Right ventricle myocardium superior (tissue), 1 donor: Measurements from ENCODE around the gene FLVCR2. TPM values are rescaled to one million over a fixed set of nuclear protein-coding genes. Genes with fewer than 3 reads are reported as not detected.

ENCODE experiments used
- ATAC-seq: fragments of 200-7000 bp; cut with Tn5 transposase; one replicate; pipeline ENCODE4 v1.9.1; 2020; ENCODE audit warnings: mild to moderate bottlenecking; ENCODE audit not compliant: poor library complexity
- DNase-seq: peaks from one replicate; pipeline ENCODE4 v3.0.0-alpha.2; 2020
- intact Hi-C: fragments of 100-400 bp; cut with DNase I; formaldehyde crosslinking; loops from one replicate; pipeline ENCODE4 v1.11.2; 2022
- total RNA-seq: library from RNA; stranded (reverse); fragmentation: NEBNext Ultra II Directional; extraction: Animal tissue kit (Norgen Biotek cat#: 25700); gene quantifications from one replicate; pipeline ENCODE4 v1.2.1, GENCODE V29; 2021
- donor health status: DM: no; HTN: yes; CAD: no; lungs with severe emphysema.

The FLVCR2 gene
- total RNA-seq, 1 donor from 2014 or later = 2.1 TPM

DNA sequence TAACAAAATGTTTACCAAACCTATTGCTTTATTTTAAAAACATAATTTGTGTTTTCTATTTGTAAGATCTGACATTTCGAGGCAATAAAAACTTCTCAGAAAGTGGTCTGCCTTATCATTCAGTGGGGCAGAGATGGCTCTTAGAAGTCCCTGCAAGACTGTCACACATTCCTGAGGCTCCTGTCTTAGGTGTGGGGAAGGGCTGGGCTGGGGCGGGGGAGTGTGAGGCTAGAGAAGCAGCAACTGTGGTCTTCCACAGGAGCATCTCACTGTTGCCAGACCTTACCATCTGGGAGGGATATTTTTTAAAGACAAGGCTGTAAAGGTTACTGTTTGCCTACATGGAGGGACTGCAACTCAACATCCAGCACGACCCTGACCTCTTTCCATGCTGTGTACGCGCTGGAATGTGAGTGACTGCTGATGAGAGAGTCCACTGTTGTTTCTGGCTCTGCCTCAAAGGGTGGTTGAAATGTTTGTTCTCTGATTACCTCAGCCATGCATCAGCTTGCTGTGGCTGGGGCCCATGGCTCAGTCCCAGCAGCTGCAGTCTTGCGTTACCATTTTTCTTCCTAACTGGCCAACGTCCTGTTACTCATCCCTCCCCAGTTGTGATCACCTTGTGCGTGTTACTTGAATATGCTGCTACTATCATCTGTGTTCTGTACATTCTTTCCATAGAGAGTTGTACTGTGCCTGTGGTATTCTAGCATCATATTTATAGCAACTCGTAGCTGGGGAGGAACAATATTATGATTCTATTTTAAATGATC is 69.8 kb downstream of the FLVCR2 start:
- intact Hi-C loops = no loop called here
- peak; percentile 52 for DNase-seq
- ATAC-seq = peak; percentile 89

- intact Hi-C loops = no loop called here
- ATAC-seq = no peak
- DNase-seq = no peak
Measured at GRCh38 chr14:75649337-75649736, 70.9 kb downstream of the FLVCR2 start.

GRCh38 chr14:75649773-75650172 is 71.4 kb downstream of the FLVCR2 start:
- no peak for ATAC-seq

GRCh38 chr14:75650253-75651058 is 72.0 kb downstream of the FLVCR2 start:
- ATAC-seq = no peak
- intact Hi-C loops = no loop called here

More at GRCh38 chr14:75649773-75650172, 71.4 kb downstream of the FLVCR2 start:
- intact Hi-C loops = no loop called here
- no peak for DNase-seq

DNA sequence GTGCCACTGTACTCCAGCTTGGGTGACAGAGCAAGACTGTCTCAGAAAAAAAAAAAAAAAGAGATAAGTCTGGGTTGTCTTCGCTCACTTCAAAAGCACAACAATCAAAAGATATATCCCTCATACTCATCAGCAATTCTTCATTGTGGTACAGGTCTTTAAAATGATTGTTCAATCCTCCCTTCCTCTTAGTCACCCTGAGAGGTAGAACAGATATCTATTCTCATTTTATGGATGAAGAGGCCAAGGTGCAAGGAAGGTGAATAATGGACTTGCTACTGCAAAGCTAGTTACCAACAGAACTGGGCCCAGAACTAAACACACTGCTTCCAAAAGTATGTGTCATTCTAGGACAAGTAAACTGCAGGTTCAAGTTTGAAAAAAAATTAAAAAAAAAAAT is 75.1 kb downstream of the FLVCR2 start:
- DNase-seq = no peak
- no peak for ATAC-seq
- intact Hi-C loops = no loop called here

More at GRCh38 chr14:75650253-75651058, 72.0 kb downstream of the FLVCR2 start:
- DNase-seq = no peak

- DNase-seq (peak; percentile 87), ATAC-seq (peak; percentile 91)
- intact Hi-C loops = loop anchor here (1.0 kb wide), 1 partner anchor 77 kb away; no protein-coding TSS in a partner anchor
Measured at GRCh38 chr14:75654127-75654732, 75.8 kb downstream of the FLVCR2 start.

GRCh38 chr14:75655235-75655634 is 76.8 kb downstream of the FLVCR2 start:
- ATAC-seq (no peak), DNase-seq (no peak)
- intact Hi-C loops = no loop called here

DNA sequence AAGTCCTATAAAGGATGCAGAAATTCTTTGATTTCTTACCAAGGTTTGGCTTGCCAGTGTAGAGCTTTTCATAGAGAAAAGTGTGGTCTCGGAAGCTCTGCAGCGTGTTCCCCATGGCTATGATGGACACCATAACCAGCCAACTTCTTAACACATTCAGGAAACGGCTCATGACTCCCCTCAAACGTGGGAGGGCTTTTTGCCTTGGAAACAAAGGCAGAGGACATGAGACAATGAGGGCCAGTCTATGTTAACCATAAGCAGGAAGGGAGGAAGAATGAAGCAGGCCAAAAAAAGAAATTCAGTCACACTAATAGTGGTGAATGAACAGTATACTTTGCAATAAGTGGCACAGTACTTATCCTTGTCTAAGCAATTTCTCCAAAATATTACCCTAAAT is 78.9 kb downstream of the FLVCR2 start:
- DNase-seq = no peak
- no peak for ATAC-seq
- intact Hi-C loops = no loop called here

DNA sequence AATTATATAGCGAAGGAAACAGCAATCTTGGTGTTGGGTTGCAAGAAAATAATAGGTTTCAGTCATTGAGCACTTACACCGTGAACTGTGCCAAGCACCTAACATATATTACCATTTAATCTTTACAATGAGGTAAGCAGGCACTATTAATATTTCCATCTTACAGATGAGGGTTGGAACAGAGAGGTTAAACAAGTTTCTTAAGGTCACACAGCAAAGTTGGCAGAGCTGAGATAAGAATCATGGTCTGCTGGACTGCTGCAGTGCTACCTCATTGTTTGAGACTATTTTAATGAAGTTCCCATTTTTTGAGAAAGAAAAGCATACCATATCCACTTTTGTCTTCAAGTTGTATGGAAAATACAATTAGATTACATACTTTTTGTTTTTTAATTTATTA is 80.5 kb downstream of the FLVCR2 start:
- ATAC-seq (no peak), DNase-seq (no peak)
- intact Hi-C loops = no loop called here

DNA sequence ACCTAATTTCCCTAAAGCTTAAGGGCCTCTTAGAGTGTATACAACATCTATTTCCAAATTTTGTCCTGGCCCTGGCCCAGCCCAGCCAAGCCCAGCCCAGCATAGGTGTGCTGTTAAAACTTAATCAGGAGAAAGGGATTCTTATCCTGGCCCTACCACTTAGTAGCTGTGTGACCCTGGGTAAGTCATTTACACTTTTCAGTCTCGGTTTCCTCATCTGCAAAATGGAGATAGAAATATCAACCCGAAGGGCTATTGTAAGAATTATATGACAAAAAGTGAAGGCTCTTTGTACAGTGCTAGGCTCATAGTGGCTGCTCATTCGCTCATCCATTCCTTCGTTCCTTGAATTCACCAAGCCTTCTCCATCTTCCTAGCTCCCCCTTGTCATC is 81.8 kb downstream of the FLVCR2 start:
- intact Hi-C loops = no loop called here
- no peak for DNase-seq
- no peak for ATAC-seq

- peak; percentile 97 for ATAC-seq
- peak; percentile 98 for DNase-seq
- intact Hi-C loops = no loop called here
Measured at GRCh38 chr14:75660630-75661498, 82.4 kb downstream of the FLVCR2 start, which contains the start of the genes ERG28 and TTLL5. ERG28 (minus strand) TSS chr14:75660876; CDS start chr14:75657502, 3,374 bp downstream. TTLL5 (plus strand) TSS chr14:75661246; CDS start chr14:75663150, 1,904 bp downstream.

GRCh38 chr14:75661499-75661814 is 83.0 kb downstream of the FLVCR2 start:
- ATAC-seq (peak; percentile 19), DNase-seq (no peak)
- intact Hi-C loops = no loop called here

DNA sequence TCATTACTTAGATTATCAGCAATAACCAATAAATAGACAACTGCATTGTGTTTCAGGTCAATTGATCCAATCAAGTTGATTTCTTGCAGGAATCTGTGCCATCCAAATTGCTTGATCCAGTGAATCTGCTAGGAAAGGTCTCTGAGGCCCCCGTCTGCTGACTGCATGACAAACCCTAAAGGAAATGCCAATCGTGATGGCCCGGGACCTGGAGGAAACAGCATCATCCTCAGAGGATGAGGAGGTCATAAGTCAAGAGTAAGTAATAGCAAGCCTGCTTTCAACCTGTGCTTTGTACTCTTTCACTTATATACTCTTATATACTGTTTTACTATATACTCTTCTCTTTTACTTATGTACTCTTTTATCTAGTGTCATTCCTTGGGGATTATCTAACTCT is 84.5 kb downstream of the FLVCR2 start:
- ATAC-seq (no peak), DNase-seq (no peak)
- intact Hi-C loops = no loop called here

DNA sequence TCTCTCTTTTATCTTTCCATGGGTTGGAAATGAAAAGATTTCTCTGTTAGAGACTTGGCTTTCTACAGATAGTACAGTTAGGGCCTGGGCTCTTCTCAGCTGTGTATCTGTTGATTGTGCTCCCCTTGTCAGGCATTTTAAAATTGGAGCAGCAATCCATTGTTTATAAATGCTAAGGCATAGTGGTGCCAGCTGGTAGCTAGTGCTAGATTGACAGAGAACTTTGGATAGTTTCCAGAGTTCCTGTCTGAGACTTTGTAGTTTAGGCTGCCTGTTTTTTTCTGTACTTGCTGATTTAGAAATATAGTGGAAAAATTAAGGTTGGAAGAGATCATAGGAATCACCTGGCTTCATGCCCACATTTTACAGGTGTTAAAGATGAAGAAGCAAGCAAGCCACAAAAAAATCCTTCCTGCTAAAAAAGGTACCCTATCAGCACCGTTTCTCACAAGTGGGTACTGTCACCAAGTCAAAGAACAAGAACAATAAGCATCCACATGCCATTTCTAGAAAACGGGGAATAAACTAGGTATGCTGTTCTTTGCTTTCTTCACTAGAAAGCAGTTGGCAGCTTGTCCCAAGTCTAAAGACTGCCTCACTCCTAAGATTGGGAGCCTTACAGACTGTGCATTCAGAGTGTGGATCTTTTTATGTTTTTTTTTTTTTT is 88.8 kb downstream of the FLVCR2 start:
- peak; percentile 74 for ATAC-seq

DNA sequence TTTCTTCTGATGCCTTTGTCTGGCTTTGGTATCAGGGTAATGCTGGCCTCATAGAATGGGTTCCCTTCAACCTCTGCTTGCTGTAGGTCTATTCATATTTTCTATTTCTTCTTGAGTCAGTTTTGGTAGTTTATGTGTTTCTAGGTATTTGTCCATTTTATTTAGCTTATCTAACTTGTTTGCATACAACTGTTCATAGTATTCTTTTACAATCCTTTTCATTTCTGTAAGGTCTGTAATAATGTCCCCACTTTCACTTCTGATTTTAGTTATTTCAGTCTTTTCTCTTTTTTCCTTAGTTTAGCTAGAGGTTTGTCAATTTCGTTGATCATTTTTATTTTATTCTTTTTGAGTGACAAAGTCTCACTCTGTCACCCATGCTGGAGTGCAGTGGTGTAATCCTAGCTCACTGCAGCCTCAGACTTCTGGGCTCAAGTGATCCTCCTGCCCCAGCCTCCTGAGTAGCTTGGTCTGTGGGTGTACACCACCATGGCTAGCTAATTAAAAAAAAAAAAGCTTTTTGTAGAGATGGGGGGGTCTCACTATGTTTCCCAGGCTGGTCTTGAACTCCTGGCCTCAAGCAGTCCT is 94.3 kb downstream of the FLVCR2 start:
- ATAC-seq (no peak), DNase-seq (no peak)
- intact Hi-C loops = no loop called here

More for the DNA sequence above, 88.8 kb downstream of the FLVCR2 start:
- no peak for DNase-seq
- intact Hi-C loops = no loop called here

GRCh38 chr14:75673345-75674035 is 95.1 kb downstream of the FLVCR2 start:
- intact Hi-C loops = no loop called here
- DNase-seq (no peak), ATAC-seq (no peak)
